HEK293T (cell line): ENCODE measurements around the gene SHF.

Source experiments
- CTCF ChIA-PET: fragments of 350-600 bp; formaldehyde crosslinking; extraction: SDS; loops from one replicate; lab custom pipeline; 2021; ENCODE audit warnings: antibody characterized with exemption, inconsistent platforms; lab: Yijun Ruan, JAX
- POLR2A ChIA-PET: fragments of 350-600 bp; formaldehyde crosslinking; extraction: SDS; loops from one replicate; lab custom pipeline; 2020; ENCODE audit warnings: antibody characterized with exemption, inconsistent platforms; lab: Yijun Ruan, JAX
- DNase-seq: peaks from one replicate; pipeline ENCODE4 v3.0.0; 2012; ENCODE audit warnings: mixed read lengths; ENCODE audit errors: extremely low spot score
- ARNT ChIP-seq: fragments of 450-650 bp; IDR thresholded peaks from 2 replicates; pipeline ENCODE4 v1.6.1; 2017; ENCODE audit warnings: mild to moderate bottlenecking
- BHLHE40 ChIP-seq: fragments of 450-650 bp; IDR thresholded peaks from 2 replicates; pipeline ENCODE4 v1.6.1; 2016; ENCODE audit warnings: mild to moderate bottlenecking, moderate library complexity, borderline replicate concordance
- CTBP1 ChIP-seq: fragments of 450-650 bp; IDR thresholded peaks from 2 replicates; pipeline ENCODE4 v1.6.1; 2016; ENCODE audit warnings: borderline replicate concordance
- ELF4 ChIP-seq: fragments of 450-650 bp; IDR thresholded peaks from 2 replicates; pipeline ENCODE4 v1.6.1; 2017; ENCODE audit warnings: antibody characterized with exemption
- FOXA1 ChIP-seq: fragments of 450-650 bp; IDR thresholded peaks from 2 replicates; pipeline ENCODE4 v1.6.1; 2016; ENCODE audit warnings: mild to moderate bottlenecking
- FOXK2 ChIP-seq: fragments of 450-650 bp; IDR thresholded peaks from 2 replicates; pipeline ENCODE4 v1.6.1; 2016; ENCODE audit warnings: mild to moderate bottlenecking
- FOXM1 ChIP-seq: fragments of 450-650 bp; IDR thresholded peaks from 2 replicates; pipeline ENCODE4 v1.6.1; 2017; ENCODE audit warnings: mild to moderate bottlenecking, borderline replicate concordance
- HDGF ChIP-seq: fragments of 450-650 bp; IDR thresholded peaks from 2 replicates; pipeline ENCODE4 v1.6.1; 2017; ENCODE audit warnings: antibody characterized with exemption, borderline replicate concordance
- L3MBTL2 ChIP-seq: fragments of 450-650 bp; conservative IDR thresholded peaks from 2 replicates; pipeline ENCODE4 v1.6.1; 2016; ENCODE audit warnings: mild to moderate bottlenecking
- LEF1 ChIP-seq: fragments of 450-650 bp; IDR thresholded peaks from 2 replicates; pipeline ENCODE4 v1.6.1; 2017; ENCODE audit warnings: mild to moderate bottlenecking, borderline replicate concordance
- NFRKB ChIP-seq: fragments of 450-650 bp; IDR thresholded peaks from 2 replicates; pipeline ENCODE4 v1.6.1; 2016; ENCODE audit warnings: mild to moderate bottlenecking, moderate library complexity
- PKNOX1 ChIP-seq: fragments of 450-650 bp; IDR thresholded peaks from 2 replicates; pipeline ENCODE4 v1.6.1; 2016
- SP1 ChIP-seq: fragments of 450-650 bp; IDR thresholded peaks from 2 replicates; pipeline ENCODE4 v1.6.1; 2017
- SUZ12 ChIP-seq: fragments of 450-650 bp; IDR thresholded peaks from 2 replicates; pipeline ENCODE4 v1.6.1; 2016; ENCODE audit warnings: mild to moderate bottlenecking
- TARDBP ChIP-seq: fragments of 450-650 bp; IDR thresholded peaks from 2 replicates; pipeline ENCODE4 v1.6.1; 2016
- ZNF384 ChIP-seq: fragments of 450-650 bp; IDR thresholded peaks from 2 replicates; pipeline ENCODE4 v1.6.1; 2016

The SHF gene

GRCh38 chr15:45184562-45185041 is 3.2 kb downstream of the SHF start:
- no peak for DNase-seq
- ChIA-PET CTCF (no interaction called here), POLR2A (interaction anchor here (4.2 kb wide), 1 partner anchor 16 kb away, joined by 17 read pairs; no protein-coding TSS in a partner anchor)
- no peak for TF ChIP-seq L3MBTL2

GRCh38 chr15:45183511-45183910 is 4.3 kb downstream of the SHF start:
- POLR2A ChIA-PET, result no interaction called here
- no peak for DNase-seq
- CTCF ChIA-PET, result interaction anchor here (0.5 to 1.2 kb wide), 2 partner anchors 15 to 16 kb away, joined by 3 read pairs; no protein-coding TSS in a partner anchor
- TF ChIP-seq FOXK2 (no peak), BHLHE40 (no peak), SP1 (no peak), L3MBTL2 (no peak), FOXM1 (no peak), NFRKB (no peak), SUZ12 (no peak), FOXA1 (no peak), ELF4 (no peak), HDGF (no peak), PKNOX1 (no peak), LEF1 (no peak), TARDBP (no peak), CTBP1 (no peak), ZNF384 (no peak), ARNT (no peak)

- no peak for DNase-seq
- TF ChIP-seq PKNOX1 (no peak), SP1 (no peak), ZNF384 (no peak), LEF1 (no peak), ELF4 (no peak), FOXA1 (no peak), ARNT (no peak), BHLHE40 (no peak), HDGF (no peak), NFRKB (no peak)
- ChIA-PET POLR2A (no interaction called here), CTCF (interaction anchor here (1.2 kb wide), 1 partner anchor 15 kb away, joined by 3 read pairs; no protein-coding TSS in a partner anchor)
Measured at GRCh38 chr15:45182996-45183395, 4.8 kb downstream of the SHF start.

- no peak for TF ChIP-seq CTBP1
- TF ChIP-seq BHLHE40, result no peak
- no peak for TF ChIP-seq ELF4
- no peak for TF ChIP-seq LEF1
- TF ChIP-seq FOXA1, result no peak
- no peak for TF ChIP-seq NFRKB
- no peak for TF ChIP-seq FOXM1
- POLR2A ChIA-PET, result interaction anchor here (1.2 kb wide), 1 partner anchor 14 kb away, joined by 3 read pairs; no protein-coding TSS in a partner anchor
Measured at GRCh38 chr15:45181491-45182285, 6.1 kb downstream of the SHF start.

GRCh38 chr15:45180648-45181436 is 6.9 kb downstream of the SHF start:
- ChIA-PET POLR2A (interaction anchor here (1.4 kb wide), 1 partner anchor 9 kb away, joined by 3 read pairs; no protein-coding TSS in a partner anchor), CTCF (interaction anchor here (1.2 kb wide), 1 partner anchor 13 kb away, joined by 5 read pairs; no protein-coding TSS in a partner anchor)
- no peak for TF ChIP-seq LEF1
- no peak for TF ChIP-seq FOXM1
- no peak for TF ChIP-seq FOXA1
- no peak for TF ChIP-seq HDGF
- TF ChIP-seq NFRKB, result no peak
- TF ChIP-seq SUZ12, result no peak
- TF ChIP-seq PKNOX1, result no peak
- DNase-seq, result no peak

More at GRCh38 chr15:45181491-45182285, 6.1 kb downstream of the SHF start:
- CTCF ChIA-PET, result interaction anchor here (0.7 kb wide), 1 partner anchor 24 kb away, joined by 3 read pairs; no protein-coding TSS in a partner anchor
- DNase-seq, result no peak

GRCh38 chr15:45180201-45180600 is 7.6 kb downstream of the SHF start:
- TF ChIP-seq LEF1 (no peak), L3MBTL2 (no peak), TARDBP (no peak), FOXK2 (no peak), ZNF384 (no peak), SP1 (no peak), ARNT (no peak), FOXM1 (no peak), NFRKB (no peak), PKNOX1 (no peak)
- POLR2A ChIA-PET, result interaction anchor here (1.4 kb wide), 1 partner anchor 9 kb away, joined by 3 read pairs; no protein-coding TSS in a partner anchor
- DNase-seq, result no peak
- CTCF ChIA-PET, result interaction anchor here (1.2 kb wide), 1 partner anchor 12 kb away, joined by 5 read pairs; no protein-coding TSS in a partner anchor
